ENCODE results near the gene ZCCHC14.
"Not testable (repeated sequence)": the region's sequence is repeated elsewhere in the genome, so short reads cannot be mapped to it uniquely, and the experiment has no call there.

ZCCHC14 gene

GRCh38 chr16:87495578-87496446 lies 3.0 kb upstream of the ZCCHC14 start:
- no peak for DNase-seq

GRCh38 chr16:87493608-87494280 lies 920 bp upstream of the ZCCHC14 start:
- no peak for DNase-seq

GRCh38 chr16:87492291-87492630 lies 563 bp downstream of the ZCCHC14 start:
- no peak for DNase-seq

- peak; percentile 25 to 34 for DNase-seq
Measured at GRCh38 chr16:87491522-87492290, 1.1 kb downstream of the ZCCHC14 start.

- DNase-seq = peak; percentile 69 to 71
Measured at GRCh38 chr16:87490799-87491521, 1.9 kb downstream of the ZCCHC14 start.

GRCh38 chr16:87490096-87490798 lies 2.6 kb downstream of the ZCCHC14 start:
- DNase-seq = peak in 1 of 2 donors; percentile 13

- no peak for DNase-seq
Measured at GRCh38 chr16:87489434-87490045, 3.3 kb downstream of the ZCCHC14 start.

- not testable (repeated sequence) for DNase-seq
Measured at GRCh38 chr16:87488960-87489359, 3.9 kb downstream of the ZCCHC14 start.

GRCh38 chr16:87487361-87487924 lies 5.4 kb downstream of the ZCCHC14 start:
- peak; percentile 26 to 28 for DNase-seq

GRCh38 chr16:87486713-87487247 lies 6.0 kb downstream of the ZCCHC14 start:
- DNase-seq = no peak

- DNase-seq = no peak
Measured at GRCh38 chr16:87486282-87486681, 6.5 kb downstream of the ZCCHC14 start.

GRCh38 chr16:87485792-87486191 lies 7.0 kb downstream of the ZCCHC14 start:
- DNase-seq = not testable (repeated sequence)

- no peak for DNase-seq
Measured at GRCh38 chr16:87484487-87485331, 8.1 kb downstream of the ZCCHC14 start.

GRCh38 chr16:87483481-87483880 lies 9.3 kb downstream of the ZCCHC14 start:
- DNase-seq = no peak

- DNase-seq = not testable (repeated sequence)
Measured at GRCh38 chr16:87482670-87483069, 10.2 kb downstream of the ZCCHC14 start.

GRCh38 chr16:87482266-87482665 lies 10.6 kb downstream of the ZCCHC14 start:
- no peak for DNase-seq

- not testable (repeated sequence) for DNase-seq
Measured at GRCh38 chr16:87481711-87482110, 11.1 kb downstream of the ZCCHC14 start.

- DNase-seq = not testable (repeated sequence)
Measured at GRCh38 chr16:87477209-87477981, 15.4 kb downstream of the ZCCHC14 start.

- DNase-seq = no peak
Measured at GRCh38 chr16:87474566-87474996, 18.2 kb downstream of the ZCCHC14 start.

Measured in stimulated activated CD4-positive, alpha-beta T cell treated with anti-CD3 and anti-CD28 coated beads, Interleukin-2, amount 100 ng/mL, for 24 hours (primary cell).